ENCODE results near the gene ARHGAP31. TPM values are rescaled to one million over a fixed set of nuclear protein-coding genes. Genes with fewer than 3 reads are reported as not detected.
"Not testable (repeated sequence)": the region's sequence is repeated elsewhere in the genome, so short reads cannot be mapped to it uniquely, and the experiment has no call there.

ARHGAP31 gene
- total RNA-seq, 1 experiment from 2014 or later, result 0.48 TPM

DNA sequence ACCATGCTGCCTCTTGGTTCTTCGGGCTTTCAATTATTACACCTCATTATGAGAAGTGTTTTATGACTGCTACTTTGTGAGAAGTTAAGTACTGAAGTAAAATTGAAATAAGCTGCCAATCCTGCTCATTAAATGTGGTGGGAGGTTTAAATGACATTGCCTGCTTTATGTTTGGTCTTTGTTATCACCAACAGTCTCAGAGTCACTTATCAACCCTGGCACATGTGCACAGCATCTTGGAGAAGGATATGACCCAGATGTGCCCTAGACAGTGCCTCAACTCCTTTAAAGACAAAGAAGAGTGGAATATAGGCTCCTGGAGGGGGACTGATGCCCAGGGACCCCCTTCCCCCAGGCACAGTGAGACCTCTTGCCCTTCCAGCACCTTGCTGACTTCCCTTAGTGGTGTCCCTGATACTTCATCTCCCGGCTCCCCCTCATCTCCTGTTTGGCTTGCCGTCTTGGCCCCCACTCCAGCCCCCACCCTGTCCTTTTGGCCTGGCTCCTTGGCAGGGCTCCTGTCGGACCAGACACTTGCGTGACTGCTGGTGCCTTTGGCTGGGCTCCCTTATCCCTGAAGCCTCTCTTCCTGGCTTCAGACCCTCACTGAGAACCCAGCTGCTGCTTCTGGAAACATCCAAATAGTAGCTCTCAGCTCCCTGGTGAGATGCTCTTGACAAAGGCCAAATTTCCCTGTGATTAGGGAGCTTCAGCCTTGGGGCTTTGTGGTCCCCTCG, 39.8 kb downstream of the ARHGAP31 start:
- no peaks in the 10 kb centered on the region for H3K9me3 ChIP-seq (ENCODE audit: insufficient read depth, low read depth)
- no peak overlapping the region for H3K4me2 ChIP-seq
- no peaks in the 10 kb centered on the region for H3K9me2 ChIP-seq (ENCODE audit: insufficient read depth)
- DNase-seq, result no peak
- ChIA-PET POLR2A (ENCODE audit: unreplicated experiment) (interaction anchor here (0.7 kb wide), 1 partner anchor 173 kb away, joined by 5 read pairs; no protein-coding TSS in a partner anchor), CTCF (no interaction called here)
- BruUV-seq (replicated peaks), result no TSS peak
- H3K27ac ChIP-seq, result no peak overlapping the region
- H3K4me3 ChIP-seq, result no peak overlapping the region
- TF ChIP-seq, protein P1, sequence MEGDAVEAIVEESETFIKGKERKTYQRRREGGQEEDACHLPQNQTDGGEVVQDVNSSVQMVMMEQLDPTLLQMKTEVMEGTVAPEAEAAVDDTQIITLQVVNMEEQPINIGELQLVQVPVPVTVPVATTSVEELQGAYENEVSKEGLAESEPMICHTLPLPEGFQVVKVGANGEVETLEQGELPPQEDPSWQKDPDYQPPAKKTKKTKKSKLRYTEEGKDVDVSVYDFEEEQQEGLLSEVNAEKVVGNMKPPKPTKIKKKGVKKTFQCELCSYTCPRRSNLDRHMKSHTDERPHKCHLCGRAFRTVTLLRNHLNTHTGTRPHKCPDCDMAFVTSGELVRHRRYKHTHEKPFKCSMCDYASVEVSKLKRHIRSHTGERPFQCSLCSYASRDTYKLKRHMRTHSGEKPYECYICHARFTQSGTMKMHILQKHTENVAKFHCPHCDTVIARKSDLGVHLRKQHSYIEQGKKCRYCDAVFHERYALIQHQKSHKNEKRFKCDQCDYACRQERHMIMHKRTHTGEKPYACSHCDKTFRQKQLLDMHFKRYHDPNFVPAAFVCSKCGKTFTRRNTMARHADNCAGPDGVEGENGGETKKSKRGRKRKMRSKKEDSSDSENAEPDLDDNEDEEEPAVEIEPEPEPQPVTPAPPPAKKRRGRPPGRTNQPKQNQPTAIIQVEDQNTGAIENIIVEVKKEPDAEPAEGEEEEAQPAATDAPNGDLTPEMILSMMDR (conservative IDR thresholded peaks at IDR 0.05), result no peak
- TF ChIP-seq EZH2 (IDR thresholded peaks at IDR 0.05; ENCODE audit: low read depth), result no peak
- no peaks in the 10 kb centered on the region for H3K79me2 ChIP-seq (ENCODE audit: low read depth)
- H3K27me3 ChIP-seq (ENCODE audit: insufficient read depth, low read depth), result no peaks in the 10 kb centered on the region
- H2AFZ ChIP-seq, result no peak overlapping the region
- no peaks in the 10 kb centered on the region for H3K36me3 ChIP-seq (ENCODE audit: low read depth)
- no peaks in the 10 kb centered on the region for H3F3A ChIP-seq (ENCODE audit: insufficient read depth, low read depth)
- no peaks in the 10 kb centered on the region for H4K20me1 ChIP-seq (ENCODE audit: insufficient read depth)
- intact Hi-C loops (cut with micrococcal nuclease; ENCODE audit: unreplicated experiment), result no loop called here
- H3K4me1 ChIP-seq (replicated peaks; ENCODE audit: insufficient read depth), result no peaks in the 10 kb centered on the region

DNA sequence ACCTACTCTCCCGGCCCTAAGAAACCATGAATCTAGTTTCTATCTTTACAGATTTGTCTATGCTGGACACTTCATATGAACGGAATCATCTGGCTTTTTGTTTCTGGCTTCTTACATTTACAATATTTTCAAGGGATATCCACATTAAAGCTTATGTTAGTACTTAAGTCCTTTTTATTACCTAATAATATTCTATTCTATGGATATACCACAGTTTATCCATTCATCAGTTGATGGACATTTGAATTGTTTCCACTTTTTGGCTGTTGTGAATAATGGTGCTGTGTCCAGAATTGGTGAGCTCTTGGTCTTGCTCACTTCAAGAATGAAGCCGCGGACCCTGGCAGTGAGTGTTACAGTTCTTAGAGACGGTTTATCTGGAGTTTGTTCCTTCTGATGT, 42.6 kb downstream of the ARHGAP31 start:
- POLR2A ChIA-PET (ENCODE audit: unreplicated experiment), result no interaction called here
- CTCF ChIA-PET, result no interaction called here
- Histone ChIP-seq H3K79me2 (ENCODE audit: low read depth) (no peaks in the 10 kb centered on the region), H3K27ac (no peak overlapping the region), H3K9me2 (ENCODE audit: insufficient read depth) (no peaks in the 10 kb centered on the region), H3K4me3 (no peak overlapping the region), H2AFZ (no peak overlapping the region), H4K20me1 (ENCODE audit: insufficient read depth) (no peaks in the 10 kb centered on the region), H3K27me3 (ENCODE audit: insufficient read depth, low read depth) (no peaks in the 10 kb centered on the region), H3K4me1 (replicated peaks; ENCODE audit: insufficient read depth) (no peaks in the 10 kb centered on the region), H3K9me3 (ENCODE audit: insufficient read depth, low read depth) (no peaks in the 10 kb centered on the region), H3K4me2 (no peak overlapping the region), H3F3A (ENCODE audit: insufficient read depth, low read depth) (no peaks in the 10 kb centered on the region), H3K36me3 (ENCODE audit: low read depth) (no peaks in the 10 kb centered on the region)
- DNase-seq, result no peak
- BruUV-seq (replicated peaks), result no TSS peak
- intact Hi-C loops (cut with micrococcal nuclease; ENCODE audit: unreplicated experiment), result no loop called here
- TF ChIP-seq EZH2 (IDR thresholded peaks at IDR 0.05; ENCODE audit: low read depth), result no peak
- TF ChIP-seq, protein P1 (conservative IDR thresholded peaks at IDR 0.05), result no peak

DNA sequence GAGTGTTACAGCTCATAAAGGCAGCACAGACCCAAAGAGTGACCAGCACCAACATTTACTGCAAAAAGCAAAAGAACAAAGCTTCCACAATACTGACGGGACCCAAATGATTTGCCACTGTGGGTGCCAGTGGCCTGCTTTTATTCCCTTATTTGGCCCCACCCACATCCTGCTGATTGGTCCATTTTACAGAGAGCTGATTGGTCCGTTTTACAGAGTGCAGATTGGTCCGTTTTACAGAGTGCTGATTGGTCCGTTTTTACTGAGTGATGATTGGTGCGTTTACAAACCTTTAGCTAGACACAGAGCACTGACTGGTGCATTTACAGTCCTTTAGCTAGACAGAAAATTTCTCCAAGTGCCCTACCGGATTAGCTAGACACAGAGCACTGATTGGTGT, 43.2 kb downstream of the ARHGAP31 start:
- intact Hi-C loops (cut with micrococcal nuclease; ENCODE audit: unreplicated experiment); H3K9me3 ChIP-seq (ENCODE audit: insufficient read depth, low read depth); BruUV-seq (replicated peaks); H3F3A ChIP-seq (ENCODE audit: insufficient read depth, low read depth); CTCF ChIA-PET; H4K20me1 ChIP-seq (ENCODE audit: insufficient read depth); H3K4me1 ChIP-seq (replicated peaks; ENCODE audit: insufficient read depth); H3K27me3 ChIP-seq (ENCODE audit: insufficient read depth, low read depth); H2AFZ ChIP-seq; H3K36me3 ChIP-seq (ENCODE audit: low read depth); H3K79me2 ChIP-seq (ENCODE audit: low read depth); H3K9me2 ChIP-seq (ENCODE audit: insufficient read depth); H3K4me2 ChIP-seq; H3K27ac ChIP-seq; H3K4me3 ChIP-seq; DNase-seq: not testable (repeated sequence)
- POLR2A ChIA-PET (ENCODE audit: unreplicated experiment), result interaction anchor here (0.6 kb wide), 1 partner anchor 19 kb away, joined by 3 read pairs; no protein-coding TSS in a partner anchor

DNA sequence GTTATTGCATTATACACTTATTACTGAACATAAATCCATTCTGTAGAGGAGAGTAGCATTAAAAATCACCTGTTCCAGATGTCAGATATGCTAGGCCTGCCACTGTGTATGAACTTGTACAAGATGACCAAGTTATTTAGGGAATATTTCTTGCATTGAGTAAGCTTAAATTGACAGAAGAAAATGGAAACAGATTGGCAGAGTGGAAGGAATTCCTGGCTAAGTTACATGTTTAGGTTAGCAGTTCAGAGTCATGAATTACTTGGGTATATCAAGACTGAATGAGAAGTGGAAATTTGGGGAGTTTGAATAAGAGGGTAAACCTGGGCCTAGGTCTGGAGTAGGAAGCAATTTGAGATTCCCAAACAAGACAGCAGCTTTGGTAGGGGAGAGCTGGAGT, 44.6 kb downstream of the ARHGAP31 start:
- CTCF ChIA-PET, result no interaction called here
- no peaks in the 10 kb centered on the region for H3K79me2 ChIP-seq (ENCODE audit: low read depth)

More for the DNA sequence above, 44.6 kb downstream of the ARHGAP31 start:
- H3K9me3 ChIP-seq (ENCODE audit: insufficient read depth, low read depth), result no peaks in the 10 kb centered on the region
- no peaks in the 10 kb centered on the region for H3K36me3 ChIP-seq (ENCODE audit: low read depth)
- H3K4me1 ChIP-seq (replicated peaks; ENCODE audit: insufficient read depth), result no peaks in the 10 kb centered on the region
- H3K27me3 ChIP-seq (ENCODE audit: insufficient read depth, low read depth), result no peaks in the 10 kb centered on the region
- H3K27ac ChIP-seq, result no peak overlapping the region
- no peaks in the 10 kb centered on the region for H3K9me2 ChIP-seq (ENCODE audit: insufficient read depth)
- H3F3A ChIP-seq (ENCODE audit: insufficient read depth, low read depth), result no peaks in the 10 kb centered on the region
- TF ChIP-seq, protein P1 (conservative IDR thresholded peaks at IDR 0.05), result no peak
- DNase-seq, result no peak
- H4K20me1 ChIP-seq (ENCODE audit: insufficient read depth), result no peaks in the 10 kb centered on the region
- intact Hi-C loops (cut with micrococcal nuclease; ENCODE audit: unreplicated experiment), result no loop called here
- POLR2A ChIA-PET (ENCODE audit: unreplicated experiment), result interaction anchor here (0.7 kb wide), 1 partner anchor 1314 kb away, joined by 4 read pairs; no protein-coding TSS in a partner anchor
- no peak overlapping the region for H3K4me3 ChIP-seq
- no peak overlapping the region for H2AFZ ChIP-seq
- BruUV-seq (replicated peaks), result no TSS peak
- H3K4me2 ChIP-seq, result no peak overlapping the region
